H9 (cell line): Measurements from ENCODE around the gene RANBP17. TPM values are rescaled to one million over a fixed set of nuclear protein-coding genes. Genes with fewer than 3 reads are reported as not detected.
A peak's percentile ranks its signal among the peaks of the same experiment; 100 is the strongest.

Experiments
- DNase-seq: peaks from one replicate; pipeline ENCODE4 v3.0.0-alpha.2; 2017
- H2AFZ ChIP-seq: one replicate; pipeline ENCODE4 v1.6.1; 2013; ENCODE audit warnings: mild to moderate bottlenecking, low read length, control low read depth, moderate library complexity
- H2AK5ac ChIP-seq: 2 replicates; pipeline ENCODE4 v1.6.1; 2013; ENCODE audit warnings: low read length, control low read depth, mixed read lengths; ENCODE audit not compliant: insufficient read length
- H2BK120ac ChIP-seq: one replicate; pipeline ENCODE4 v1.6.1; 2013; ENCODE audit warnings: low read depth, mild to moderate bottlenecking, low read length, control low read depth, inconsistent platforms; ENCODE audit not compliant: poor library complexity, severe bottlenecking
- H2BK12ac ChIP-seq: 2 replicates; pipeline ENCODE4 v1.6.1; 2013; ENCODE audit warnings: low read length, control low read depth, mixed read lengths, low read depth; ENCODE audit not compliant: insufficient read length
- H2BK15ac ChIP-seq: 2 replicates; pipeline ENCODE4 v1.6.1; 2013; ENCODE audit warnings: low read depth, low read length, control low read depth
- H2BK20ac ChIP-seq: one replicate; pipeline ENCODE4 v1.6.1; 2013; ENCODE audit warnings: low read depth, mild to moderate bottlenecking, low read length, control low read depth, inconsistent platforms; ENCODE audit not compliant: poor library complexity, severe bottlenecking
- H2BK5ac ChIP-seq: 2 replicates; pipeline ENCODE4 v1.6.1; 2013; ENCODE audit warnings: low read length, control low read depth, mixed read lengths; ENCODE audit not compliant: insufficient read length
- H3K14ac ChIP-seq: 2 replicates; pipeline ENCODE4 v1.6.1; 2013; ENCODE audit warnings: low read length, control low read depth; ENCODE audit not compliant: insufficient read depth
- H3K18ac ChIP-seq: 2 replicates; pipeline ENCODE4 v1.6.1; 2013; ENCODE audit warnings: low read depth, mild to moderate bottlenecking, mixed read lengths, low read length, control low read depth; ENCODE audit not compliant: insufficient read length
- H3K23ac ChIP-seq: 2 replicates; pipeline ENCODE4 v1.6.1; 2013; ENCODE audit warnings: low read length, control low read depth, mixed read lengths, low read depth; ENCODE audit not compliant: insufficient read length
- H3K23me2 ChIP-seq: 2 replicates; pipeline ENCODE4 v1.6.1; 2013; ENCODE audit warnings: low read depth, mild to moderate bottlenecking, mixed read lengths, low read length, control low read depth; ENCODE audit not compliant: insufficient read length, poor library complexity, severe bottlenecking
- H3K27ac ChIP-seq: 2 replicates; pipeline ENCODE4 v1.5.1; 2013; ENCODE audit warnings: low read length, control low read depth, mixed read lengths, low read depth; ENCODE audit not compliant: insufficient read length
- H3K27me3 ChIP-seq: 2 replicates; pipeline ENCODE4 v1.6.1; 2013; ENCODE audit warnings: low read length, control low read depth, inconsistent platforms; ENCODE audit not compliant: insufficient read depth
- H3K4ac ChIP-seq: 2 replicates; pipeline ENCODE4 v1.6.1; 2013; ENCODE audit warnings: low read depth, mild to moderate bottlenecking, control low read depth, inconsistent platforms, low read length, moderate library complexity
- H3K4me1 ChIP-seq: 2 replicates; pipeline ENCODE4 v1.6.1; 2013; ENCODE audit warnings: low read length, control low read depth, inconsistent platforms; ENCODE audit not compliant: insufficient read depth
- H3K4me2 ChIP-seq: 2 replicates; pipeline ENCODE4 v1.6.1; 2013; ENCODE audit warnings: low read length, control low read depth, mixed read lengths; ENCODE audit not compliant: insufficient read length, insufficient read depth
- H3K56ac ChIP-seq: 2 replicates; pipeline ENCODE4 v1.6.1; 2013; ENCODE audit warnings: low read depth, mild to moderate bottlenecking, mixed read lengths, low read length, control low read depth; ENCODE audit not compliant: insufficient read length
- H3K79me1 ChIP-seq: 2 replicates; pipeline ENCODE4 v1.6.1; 2013; ENCODE audit warnings: low read depth, mild to moderate bottlenecking, moderate library complexity, low read length, control low read depth, inconsistent platforms; ENCODE audit not compliant: insufficient read depth, poor library complexity, severe bottlenecking
- H3K79me2 ChIP-seq: 2 replicates; pipeline ENCODE4 v1.6.1; 2013; ENCODE audit warnings: low read length, control low read depth, inconsistent platforms; ENCODE audit not compliant: insufficient read depth
- H3K9ac ChIP-seq: 2 replicates; pipeline ENCODE4 v1.6.1; 2013; ENCODE audit warnings: low read length, control low read depth, mixed read lengths; ENCODE audit not compliant: insufficient read length; ENCODE audit errors: extremely low read depth
- H3K9me3 ChIP-seq: one replicate; pipeline ENCODE4 v1.6.1; 2013; ENCODE audit warnings: low read depth, low read length, inconsistent platforms; ENCODE audit not compliant: control insufficient read depth
- H3T11ph ChIP-seq: one replicate; pipeline ENCODE4 v1.6.1; 2013; ENCODE audit warnings: mild to moderate bottlenecking, low read length, control low read depth, inconsistent platforms
- H4K20me1 ChIP-seq: one replicate; pipeline ENCODE4 v1.6.1; 2013; ENCODE audit not compliant: control insufficient read depth, insufficient read length, insufficient read depth
- H4K5ac ChIP-seq: 2 replicates; pipeline ENCODE4 v1.6.1; 2013; ENCODE audit warnings: low read depth, mild to moderate bottlenecking, mixed read lengths, low read length, control low read depth; ENCODE audit not compliant: insufficient read length
- H4K8ac ChIP-seq: replicated peaks from 2 replicates; pipeline ENCODE4 v1.6.1; 2013; ENCODE audit warnings: low read length, control low read depth, mixed read lengths, low read depth; ENCODE audit not compliant: insufficient read length
- H4K91ac ChIP-seq: 2 replicates; pipeline ENCODE4 v1.6.1; 2013; ENCODE audit warnings: low read depth, mild to moderate bottlenecking, moderate library complexity, mixed read lengths, low read length, control low read depth; ENCODE audit not compliant: insufficient read length
- H3K27ac Mint-ChIP-seq, 3 experiments: 2 replicates in 2 of 3; 3 replicates in 1 of 3; pipeline ENCODE4 v1.8.0; 2020 to 2021; ENCODE audit warnings: mixed read lengths in 3 of 3, mild to moderate bottlenecking in 1 of 3, moderate library complexity in 1 of 3
- H3K27me3 Mint-ChIP-seq: 2 replicates; pipeline ENCODE4 v1.8.0; 2021; ENCODE audit warnings: low read depth, mild to moderate bottlenecking, moderate library complexity, mixed read lengths
- H3K36me3 Mint-ChIP-seq, 3 experiments: 2 replicates in 2 of 3; 3 replicates in 1 of 3; pipeline ENCODE4 v1.8.0; 2020 to 2021; ENCODE audit warnings: low read depth in 3 of 3, mixed read lengths in 3 of 3; ENCODE audit not compliant: insufficient read depth in 1 of 3
- H3K4me1 Mint-ChIP-seq, 2 experiments: 2 replicates each; pipeline ENCODE4 v1.8.0; 2020; ENCODE audit warnings: mixed read lengths in 2 of 2
- H3K4me3 Mint-ChIP-seq, 2 experiments: 2 replicates in 1 of 2; 3 replicates in 1 of 2; pipeline ENCODE4 v1.8.0; 2020 to 2021; ENCODE audit warnings: mild to moderate bottlenecking in 2 of 2, mixed read lengths in 2 of 2, moderate library complexity in 1 of 2
- H3K9me3 Mint-ChIP-seq, 2 experiments: 2 replicates in 1 of 2; 3 replicates in 1 of 2; pipeline ENCODE4 v1.8.0; 2020; ENCODE audit warnings: mild to moderate bottlenecking in 2 of 2, mixed read lengths in 2 of 2, moderate library complexity in 1 of 2
- WGBS: extraction: QIAGEN DNeasy Blood & Tissue Kit; methylation state at CpG from one replicate; pipeline ENCODE4 v1.1.7; 2013; ENCODE audit warnings: missing lambda C conversion rate, low lambda C conversion rate, mixed read lengths; ENCODE audit not compliant: insufficient read length; ENCODE audit errors: extremely low coverage; 5-methylcytosine and 5-hydroxymethylcytosine counted together
- total RNA-seq: library from RNA; stranded (reverse); gene quantifications from 2 replicates; pipeline ENCODE4 v1.2.1, GENCODE V29; 2021
- TF ChIP-seq, protein P1 (sequence below): fragments of 200-600 bp; sonication (generic); conservative IDR thresholded peaks from 3 replicates; pipeline ENCODE4 v1.8.0; 2021; ENCODE audit warnings: antibody characterized with exemption, mild to moderate bottlenecking

Gene RANBP17
- total RNA-seq, 1 experiment from 2014 or later, result 16.5 TPM

DNA sequence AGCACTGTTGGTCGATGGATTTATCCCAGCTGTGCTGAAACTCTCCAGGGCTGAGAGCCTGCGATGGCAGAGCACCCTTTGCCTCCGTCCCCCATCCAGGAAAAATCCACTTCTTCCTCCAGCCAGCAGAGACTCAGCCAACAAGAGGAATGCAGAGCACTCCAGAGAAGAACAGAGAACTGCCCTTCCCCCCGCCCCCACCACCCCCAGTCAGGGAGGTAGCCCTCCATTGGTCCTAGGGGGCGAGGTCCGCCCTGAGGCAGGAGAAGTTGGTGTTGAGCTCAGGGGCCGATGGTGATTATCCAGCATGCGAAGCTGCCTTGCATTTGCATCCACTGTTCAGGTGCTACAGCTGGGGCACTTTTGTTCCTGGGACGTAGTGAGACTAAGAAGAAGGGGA lies 456.2 kb downstream of the RANBP17 start:
- Histone ChIP-seq H2AFZ (no peak overlapping the region), H2BK120ac (no peak overlapping the region), H4K20me1 (no peaks in the 10 kb centered on the region), H2BK12ac (no peak overlapping the region), H3K9me3 (no peaks in the 10 kb centered on the region), H3K4me1 (no peaks in the 10 kb centered on the region), H3K23ac (no peak overlapping the region), H3K56ac (no peak overlapping the region), H4K8ac (no peak overlapping the region), H4K5ac (no peak overlapping the region), H2BK20ac (no peak overlapping the region), H3K79me2 (no peaks in the 10 kb centered on the region), H2BK15ac (no peak overlapping the region), H3K27ac (no peak overlapping the region), H3K23me2 (no peaks in the 10 kb centered on the region), H3K27me3 (peaks cover 83% of the 10 kb centered on the region), H3K79me1 (no peaks in the 10 kb centered on the region), H4K91ac (no peak overlapping the region), H3K9ac (no peak overlapping the region), H2AK5ac (no peak overlapping the region), H2BK5ac (no peak overlapping the region), H3K4ac (no peak overlapping the region), H3K4me2 (peak overlapping the region; percentile 3), H3K18ac (no peak overlapping the region), H3K14ac (no peak overlapping the region), H3T11ph (no peak overlapping the region)
- Mint-ChIP-seq H3K27ac (no peak overlapping the region), H3K27me3 (peaks cover 100% of the 10 kb centered on the region), H3K36me3 (no peaks in the 10 kb centered on the region; a peak in 1 of 7 replicates), H3K4me1 (peaks cover 14 to 43% of the 10 kb centered on the region in 2 experiments), H3K9me3 (peaks cover under 1 to 5% of the 10 kb centered on the region in 2 experiments; a peak in 4 of 5 replicates), H3K4me3 (peak overlapping the region in 1 of 2 experiments; percentile 55; a peak in 1 of 5 replicates)
- TF ChIP-seq, protein P1, sequence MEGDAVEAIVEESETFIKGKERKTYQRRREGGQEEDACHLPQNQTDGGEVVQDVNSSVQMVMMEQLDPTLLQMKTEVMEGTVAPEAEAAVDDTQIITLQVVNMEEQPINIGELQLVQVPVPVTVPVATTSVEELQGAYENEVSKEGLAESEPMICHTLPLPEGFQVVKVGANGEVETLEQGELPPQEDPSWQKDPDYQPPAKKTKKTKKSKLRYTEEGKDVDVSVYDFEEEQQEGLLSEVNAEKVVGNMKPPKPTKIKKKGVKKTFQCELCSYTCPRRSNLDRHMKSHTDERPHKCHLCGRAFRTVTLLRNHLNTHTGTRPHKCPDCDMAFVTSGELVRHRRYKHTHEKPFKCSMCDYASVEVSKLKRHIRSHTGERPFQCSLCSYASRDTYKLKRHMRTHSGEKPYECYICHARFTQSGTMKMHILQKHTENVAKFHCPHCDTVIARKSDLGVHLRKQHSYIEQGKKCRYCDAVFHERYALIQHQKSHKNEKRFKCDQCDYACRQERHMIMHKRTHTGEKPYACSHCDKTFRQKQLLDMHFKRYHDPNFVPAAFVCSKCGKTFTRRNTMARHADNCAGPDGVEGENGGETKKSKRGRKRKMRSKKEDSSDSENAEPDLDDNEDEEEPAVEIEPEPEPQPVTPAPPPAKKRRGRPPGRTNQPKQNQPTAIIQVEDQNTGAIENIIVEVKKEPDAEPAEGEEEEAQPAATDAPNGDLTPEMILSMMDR, result no peak
- DNase-seq, result peak; percentile 88
- no CpG with 5 or more reads among the region's 9 CpGs for whole genome bisulfite sequencing
